K562 (cell line): Measurements from ENCODE around the gene OR6C74.

Experiments
- CEBPG ChIP-seq, 3 experiments: fragments of 200-800 bp in 1 of 3; sonication (Bioruptor generic) in 1 of 3; sonication (generic) in 1 of 3; formaldehyde crosslinking in 1 of 3; IDR thresholded peaks in 2 of 3; conservative IDR thresholded peaks in 1 of 3; 2 replicates each; pipeline versions ENCODE4 v1.6.1 to v1.8.0; 2016 to 2022; ENCODE audit warnings: missing compliant biosample characterization in 2 of 3, missing genetic modification characterization in 2 of 3, mild to moderate bottlenecking in 1 of 3, missing genetic modification reagents in 1 of 3
- EP300 ChIP-seq: IDR thresholded peaks from 2 replicates; pipeline ENCODE4 v1.6.1; 2012; ENCODE audit warnings: low read length, improper control_type of control experiment
- EWSR1 ChIP-seq: fragments of 450-650 bp; IDR thresholded peaks from 2 replicates; pipeline ENCODE4 v1.6.1; 2018; ENCODE audit warnings: borderline replicate concordance, mild to moderate bottlenecking, low read depth, moderate library complexity; ENCODE audit not compliant: partially characterized antibody
- LCOR ChIP-seq: sonication (generic); formaldehyde crosslinking; IDR thresholded peaks from 2 replicates; pipeline ENCODE4 v1.8.0; 2022; ENCODE audit warnings: mild to moderate bottlenecking, missing genetic modification reagents
- PTBP1 ChIP-seq: fragments of 200-400 bp; formaldehyde crosslinking; IDR thresholded peaks from 2 replicates; pipeline ENCODE4 v1.6.1; 2017; ENCODE audit warnings: low read depth, low read length
- TBL1XR1 ChIP-seq, 2 experiments: IDR thresholded peaks; 2 replicates each; pipeline ENCODE4 v1.6.1; 2012; ENCODE audit warnings: improper control_type of control experiment in 2 of 2, low read length in 2 of 2, mild to moderate bottlenecking in 1 of 2
- U2AF2 ChIP-seq: fragments of 200-400 bp; formaldehyde crosslinking; optimal IDR thresholded peaks from 2 replicates; pipeline ENCODE3; 2017; ENCODE audit warnings: low read depth, mild to moderate bottlenecking, low read length
- ZNF239 ChIP-seq: fragments of 250-450 bp; sonication (Bioruptor Pico); IDR thresholded peaks from 2 replicates; pipeline ENCODE4 v1.4.0; 2020; ENCODE audit warnings: mild to moderate bottlenecking
- TF ChIP-seq, protein P1 (sequence below), 3 experiments: IDR thresholded peaks in 2 of 3; conservative IDR thresholded peaks in 1 of 3; 2 replicates each; pipeline ENCODE4 v1.5.1; 2011 to 2012; ENCODE audit warnings: low read length in 3 of 3, mild to moderate bottlenecking in 3 of 3, control low read depth in 2 of 3, improper control_type of control experiment in 1 of 3, inconsistent platforms in 1 of 3, low read depth in 1 of 3, mixed read lengths in 1 of 3, moderate library complexity in 1 of 3; ENCODE audit not compliant: insufficient read depth in 2 of 3
- TF ChIP-seq, protein P2 (sequence below): sonication (generic); formaldehyde crosslinking; IDR thresholded peaks from 2 replicates; pipeline ENCODE4 v1.8.1; 2022; ENCODE audit warnings: missing genetic modification reagents
- TF ChIP-seq, protein P3 (sequence below): sonication (generic); formaldehyde crosslinking; IDR thresholded peaks from 2 replicates; pipeline ENCODE4 v1.8.0; 2023; ENCODE audit warnings: mild to moderate bottlenecking, missing genetic modification reagents

DNA sequence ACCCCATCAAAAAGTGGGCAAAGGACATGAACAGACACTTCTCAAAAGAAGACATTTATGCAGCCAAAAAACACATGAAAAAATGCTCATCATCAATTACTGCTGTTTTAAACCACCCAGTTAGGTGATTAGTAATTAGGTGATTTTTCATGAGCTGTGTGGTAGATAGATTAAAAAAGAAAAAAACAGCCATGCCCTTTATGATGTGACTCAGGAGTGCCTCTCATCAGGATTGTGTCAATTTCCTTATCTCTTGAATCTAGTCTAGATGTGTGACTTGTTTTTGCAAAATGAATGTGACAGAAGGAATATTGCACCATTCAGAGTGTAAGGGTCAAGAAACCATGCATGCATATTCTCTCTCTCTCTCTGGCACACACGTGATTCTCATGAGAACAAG is 17.9 kb upstream of the OR6C74 start:
- TF ChIP-seq, protein P1, sequence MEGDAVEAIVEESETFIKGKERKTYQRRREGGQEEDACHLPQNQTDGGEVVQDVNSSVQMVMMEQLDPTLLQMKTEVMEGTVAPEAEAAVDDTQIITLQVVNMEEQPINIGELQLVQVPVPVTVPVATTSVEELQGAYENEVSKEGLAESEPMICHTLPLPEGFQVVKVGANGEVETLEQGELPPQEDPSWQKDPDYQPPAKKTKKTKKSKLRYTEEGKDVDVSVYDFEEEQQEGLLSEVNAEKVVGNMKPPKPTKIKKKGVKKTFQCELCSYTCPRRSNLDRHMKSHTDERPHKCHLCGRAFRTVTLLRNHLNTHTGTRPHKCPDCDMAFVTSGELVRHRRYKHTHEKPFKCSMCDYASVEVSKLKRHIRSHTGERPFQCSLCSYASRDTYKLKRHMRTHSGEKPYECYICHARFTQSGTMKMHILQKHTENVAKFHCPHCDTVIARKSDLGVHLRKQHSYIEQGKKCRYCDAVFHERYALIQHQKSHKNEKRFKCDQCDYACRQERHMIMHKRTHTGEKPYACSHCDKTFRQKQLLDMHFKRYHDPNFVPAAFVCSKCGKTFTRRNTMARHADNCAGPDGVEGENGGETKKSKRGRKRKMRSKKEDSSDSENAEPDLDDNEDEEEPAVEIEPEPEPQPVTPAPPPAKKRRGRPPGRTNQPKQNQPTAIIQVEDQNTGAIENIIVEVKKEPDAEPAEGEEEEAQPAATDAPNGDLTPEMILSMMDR (IDR thresholded peaks at IDR 0.05 in 2 of 3, conservative IDR thresholded peaks at IDR 0.05 in 1 of 3; ENCODE audit: insufficient read depth in 2 of 3, low read depth in 1 of 3, low read length in 3 of 3), result no peak
- no peak for TF ChIP-seq LCOR (CRISPR knock-in tag)
- TF ChIP-seq EWSR1, result no peak
- no peak for TF ChIP-seq TBL1XR1 (IDR thresholded peaks at IDR 0.05; ENCODE audit: low read length in 2 of 2)
- TF ChIP-seq CEBPG (CRISPR knock-in tag; IDR thresholded peaks at IDR 0.05), result no peak
- no peak for TF ChIP-seq CEBPG (tag; conservative IDR thresholded peaks at IDR 0.05 in 1 of 2, IDR thresholded peaks at IDR 0.05 in 1 of 2)
- TF ChIP-seq, protein P2, sequence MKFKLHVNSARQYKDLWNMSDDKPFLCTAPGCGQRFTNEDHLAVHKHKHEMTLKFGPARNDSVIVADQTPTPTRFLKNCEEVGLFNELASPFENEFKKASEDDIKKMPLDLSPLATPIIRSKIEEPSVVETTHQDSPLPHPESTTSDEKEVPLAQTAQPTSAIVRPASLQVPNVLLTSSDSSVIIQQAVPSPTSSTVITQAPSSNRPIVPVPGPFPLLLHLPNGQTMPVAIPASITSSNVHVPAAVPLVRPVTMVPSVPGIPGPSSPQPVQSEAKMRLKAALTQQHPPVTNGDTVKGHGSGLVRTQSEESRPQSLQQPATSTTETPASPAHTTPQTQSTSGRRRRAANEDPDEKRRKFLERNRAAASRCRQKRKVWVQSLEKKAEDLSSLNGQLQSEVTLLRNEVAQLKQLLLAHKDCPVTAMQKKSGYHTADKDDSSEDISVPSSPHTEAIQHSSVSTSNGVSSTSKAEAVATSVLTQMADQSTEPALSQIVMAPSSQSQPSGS (CRISPR knock-in tag), result no peak
- TF ChIP-seq, protein P3, sequence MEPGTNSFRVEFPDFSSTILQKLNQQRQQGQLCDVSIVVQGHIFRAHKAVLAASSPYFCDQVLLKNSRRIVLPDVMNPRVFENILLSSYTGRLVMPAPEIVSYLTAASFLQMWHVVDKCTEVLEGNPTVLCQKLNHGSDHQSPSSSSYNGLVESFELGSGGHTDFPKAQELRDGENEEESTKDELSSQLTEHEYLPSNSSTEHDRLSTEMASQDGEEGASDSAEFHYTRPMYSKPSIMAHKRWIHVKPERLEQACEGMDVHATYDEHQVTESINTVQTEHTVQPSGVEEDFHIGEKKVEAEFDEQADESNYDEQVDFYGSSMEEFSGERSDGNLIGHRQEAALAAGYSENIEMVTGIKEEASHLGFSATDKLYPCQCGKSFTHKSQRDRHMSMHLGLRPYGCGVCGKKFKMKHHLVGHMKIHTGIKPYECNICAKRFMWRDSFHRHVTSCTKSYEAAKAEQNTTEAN, result no peak
- no peak for TF ChIP-seq PTBP1
- TF ChIP-seq U2AF2, result no peak
- TF ChIP-seq EP300, result no peak
- no peak for TF ChIP-seq ZNF239 (CRISPR knock-in tag)
